Adrenal gland (tissue), 5 donors: ENCODE data around the gene CHIC2.

Experiments used
- CTCF ChIP-seq, 6 experiments: fragments of 450-650 bp in 4 of 6; fragments of 200-600 bp in 2 of 6; sonication (generic) in 1 of 6; IDR thresholded peaks; 1 replicate in 5 of 6; 2 replicates in 1 of 6; pipeline versions ENCODE4 v1.5.1 to v1.8.0; 2016 to 2021; ENCODE audit warnings: antibody characterized with exemption in 6 of 6, mild to moderate bottlenecking in 2 of 6, moderate library complexity in 1 of 6
- POLR2A ChIP-seq, 2 donors: fragments of 450-650 bp; IDR thresholded peaks; one replicate each; pipeline ENCODE4 v1.6.1; 2017; ENCODE audit warnings: antibody characterized with exemption in 2 of 2, mild to moderate bottlenecking in 2 of 2, moderate library complexity in 1 of 2
- donor health status: DM: no; HTN: no; CAD: no.

- TF ChIP-seq CTCF (IDR thresholded peaks at IDR 0.05) (no peak), POLR2A (IDR thresholded peaks at IDR 0.05) (no peak)
These were observed 2.8 kb upstream of the CHIC2 start for GRCh38 chr4:54067166-54067565.
